Measurements from ENCODE around the gene KRT84.

- TF ChIP-seq CTCF (conservative IDR thresholded peaks at IDR 0.05; ENCODE audit: low read length) (no peak), EZH2phosphoT487 (IDR thresholded peaks at IDR 0.05; ENCODE audit: borderline replicate concordance, low read depth, low read length) (no peak)
Measured at GRCh38 chr12:52378091-52378490, 7.4 kb downstream of the KRT84 start.
